Neuron (in vitro differentiated cells): ENCODE results near the gene RARB.

ENCODE experiments used
- H2AFZ ChIP-seq: one replicate; pipeline ENCODE4 v1.6.1; 2013; ENCODE audit warnings: low read depth, mild to moderate bottlenecking, inconsistent platforms, low read length, moderate library complexity
- H3K27me3 ChIP-seq: one replicate; pipeline ENCODE4 v1.6.1; 2013; ENCODE audit warnings: low read length; ENCODE audit not compliant: insufficient read depth
- H3K36me3 ChIP-seq: one replicate; pipeline ENCODE4 v1.6.1; 2013; ENCODE audit warnings: low read length; ENCODE audit not compliant: insufficient read depth
- H3K4me1 ChIP-seq: one replicate; pipeline ENCODE4 v1.6.1; 2013; ENCODE audit warnings: low read length; ENCODE audit not compliant: insufficient read depth
- H3K4me3 ChIP-seq: 2 replicates; pipeline ENCODE4 v1.5.1; 2013; ENCODE audit warnings: mild to moderate bottlenecking, low read length, moderate library complexity
- H3K9me3 ChIP-seq: one replicate; pipeline ENCODE4 v1.6.1; 2013; ENCODE audit warnings: low read length

Gene RARB

DNA sequence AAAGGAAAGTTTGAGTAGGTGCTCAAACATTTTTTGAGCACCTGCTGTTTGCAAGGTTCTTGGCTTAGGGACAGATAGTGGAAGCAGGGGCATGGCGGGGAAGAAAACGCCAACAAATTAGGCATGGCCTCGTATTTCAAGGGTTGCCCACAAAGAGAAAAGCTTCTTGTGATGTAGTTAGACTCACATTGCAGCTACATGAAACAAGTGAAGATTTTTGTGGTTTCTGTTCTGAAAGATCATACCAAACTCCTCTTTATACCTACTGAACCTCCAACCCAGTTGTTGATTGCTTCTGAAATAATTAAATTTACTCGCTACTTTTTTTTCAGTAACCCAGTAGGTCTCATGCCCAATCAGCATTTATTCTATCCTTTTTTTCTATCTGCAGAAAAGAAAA lies 23.5 kb upstream of the RARB start:
- Histone ChIP-seq H3K4me3 (no peak overlapping the region), H2AFZ (no peak overlapping the region), H3K27me3 (no peaks in the 10 kb centered on the region), H3K4me1 (no peaks in the 10 kb centered on the region), H3K36me3 (no peaks in the 10 kb centered on the region), H3K9me3 (no peaks in the 10 kb centered on the region)

DNA sequence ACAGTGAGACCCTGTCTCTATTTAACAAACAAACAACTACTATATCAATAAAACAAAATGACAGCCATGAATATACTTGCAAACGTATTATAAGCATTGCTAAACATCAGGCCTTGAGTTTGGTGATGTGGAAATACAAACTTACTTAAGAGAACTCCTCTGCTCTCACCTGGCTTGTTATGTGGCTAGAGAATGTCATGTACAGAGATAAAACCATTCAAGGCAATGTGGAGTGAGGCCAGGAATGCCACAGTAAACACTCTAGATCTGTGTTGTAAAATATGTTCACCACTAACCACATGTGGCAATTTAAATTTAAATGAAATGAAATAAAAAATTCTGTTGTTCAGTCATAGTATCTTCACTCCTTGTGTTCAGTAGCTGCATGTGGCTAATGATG lies 22.7 kb upstream of the RARB start:
- Histone ChIP-seq H3K36me3 (no peaks in the 10 kb centered on the region), H3K4me1 (no peaks in the 10 kb centered on the region), H3K9me3 (no peaks in the 10 kb centered on the region), H3K4me3 (no peak overlapping the region), H3K27me3 (no peaks in the 10 kb centered on the region), H2AFZ (no peak overlapping the region)

DNA sequence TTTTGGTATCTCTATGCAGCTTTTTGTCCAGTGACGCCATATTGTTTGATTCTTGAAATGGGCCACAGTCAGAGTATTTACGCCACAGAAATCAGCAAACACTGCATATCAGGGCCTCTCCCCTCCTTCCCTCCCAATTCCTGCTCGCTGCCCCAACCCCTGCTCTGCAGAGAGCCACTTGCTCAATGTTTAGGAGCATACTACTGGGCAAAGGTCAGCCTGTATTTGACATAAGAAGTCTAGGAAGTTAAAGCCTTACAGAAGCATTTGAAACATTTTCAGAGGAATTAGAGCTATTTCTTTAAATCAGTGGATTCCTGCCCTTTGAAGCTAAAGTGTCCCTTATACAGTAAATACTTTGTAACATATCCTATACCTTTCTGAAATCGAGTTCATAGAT lies 17.4 kb upstream of the RARB start:
- Histone ChIP-seq H3K36me3 (no peaks in the 10 kb centered on the region), H3K27me3 (no peaks in the 10 kb centered on the region), H3K4me1 (no peaks in the 10 kb centered on the region), H2AFZ (no peak overlapping the region), H3K9me3 (no peaks in the 10 kb centered on the region), H3K4me3 (no peak overlapping the region)

DNA sequence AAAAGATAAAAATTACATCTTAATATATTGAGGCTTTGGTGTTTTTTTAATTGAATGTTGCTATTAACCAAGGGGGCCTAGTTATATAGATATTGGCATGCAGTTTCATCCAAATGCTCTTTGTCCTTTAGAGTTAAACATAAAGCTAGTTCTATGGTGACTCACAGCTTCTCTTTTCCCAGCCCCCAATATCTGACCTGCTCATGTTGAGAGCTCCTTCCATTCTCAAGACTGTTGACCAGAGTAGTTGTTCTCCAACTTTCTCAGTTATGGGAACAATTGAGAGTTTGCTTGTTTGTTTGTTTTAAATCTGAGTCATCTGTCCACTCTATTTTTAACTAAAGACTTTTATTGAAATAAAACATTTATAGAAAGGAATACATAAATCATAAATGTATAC lies 15.8 kb upstream of the RARB start:
- no peaks in the 10 kb centered on the region for H3K36me3 ChIP-seq
- H2AFZ ChIP-seq, result no peak overlapping the region
- no peaks in the 10 kb centered on the region for H3K9me3 ChIP-seq
- H3K27me3 ChIP-seq, result no peaks in the 10 kb centered on the region
- no peaks in the 10 kb centered on the region for H3K4me1 ChIP-seq
- H3K4me3 ChIP-seq, result no peak overlapping the region

DNA sequence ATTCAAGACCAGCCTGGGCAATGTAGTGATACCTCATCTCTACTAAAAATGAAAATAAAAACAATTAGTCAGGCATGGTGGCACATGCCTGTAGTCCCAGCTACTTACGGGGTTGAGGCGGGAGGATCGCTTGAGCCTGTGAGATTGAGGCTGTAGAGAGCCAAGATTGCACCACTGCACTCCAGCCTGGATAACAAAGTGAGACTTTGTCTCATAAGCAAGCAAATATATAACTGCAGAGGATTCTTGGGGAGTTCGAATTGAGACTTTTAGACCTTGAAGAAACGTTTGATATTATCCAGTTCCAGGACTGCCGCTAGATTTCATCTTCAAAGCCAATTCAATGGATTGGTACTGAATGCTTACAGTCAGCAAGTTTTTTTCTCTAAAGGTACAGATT lies 11.9 kb upstream of the RARB start:
- Histone ChIP-seq H3K36me3 (no peaks in the 10 kb centered on the region), H3K4me1 (peaks cover 19% of the 10 kb centered on the region), H3K4me3 (no peak overlapping the region), H3K9me3 (peaks cover 2% of the 10 kb centered on the region), H3K27me3 (no peaks in the 10 kb centered on the region), H2AFZ (no peak overlapping the region)

DNA sequence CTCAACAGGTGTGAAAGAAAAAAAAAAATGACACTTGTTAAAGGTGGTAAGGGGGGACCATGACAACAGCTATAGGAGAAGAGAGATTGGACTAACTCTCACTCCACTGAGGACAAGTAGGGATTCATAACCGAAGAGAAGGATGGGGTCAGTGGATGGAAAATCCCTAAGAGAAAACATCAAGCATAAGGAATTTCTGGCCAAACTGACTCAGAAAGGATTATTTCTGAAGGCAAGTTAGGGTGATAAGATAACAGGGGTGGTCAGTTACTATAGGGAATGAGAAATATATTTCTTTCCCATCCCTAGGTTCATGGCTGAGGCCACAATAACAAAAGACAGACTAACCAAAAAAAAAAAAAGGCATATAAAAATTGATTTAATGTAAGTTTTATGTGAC lies 9.5 kb upstream of the RARB start:
- H2AFZ ChIP-seq, result no peak overlapping the region
- H3K4me3 ChIP-seq, result no peak overlapping the region
- H3K9me3 ChIP-seq, result peaks cover 2% of the 10 kb centered on the region
- no peaks in the 10 kb centered on the region for H3K36me3 ChIP-seq
- H3K27me3 ChIP-seq, result no peaks in the 10 kb centered on the region
- H3K4me1 ChIP-seq, result peaks cover 20% of the 10 kb centered on the region

DNA sequence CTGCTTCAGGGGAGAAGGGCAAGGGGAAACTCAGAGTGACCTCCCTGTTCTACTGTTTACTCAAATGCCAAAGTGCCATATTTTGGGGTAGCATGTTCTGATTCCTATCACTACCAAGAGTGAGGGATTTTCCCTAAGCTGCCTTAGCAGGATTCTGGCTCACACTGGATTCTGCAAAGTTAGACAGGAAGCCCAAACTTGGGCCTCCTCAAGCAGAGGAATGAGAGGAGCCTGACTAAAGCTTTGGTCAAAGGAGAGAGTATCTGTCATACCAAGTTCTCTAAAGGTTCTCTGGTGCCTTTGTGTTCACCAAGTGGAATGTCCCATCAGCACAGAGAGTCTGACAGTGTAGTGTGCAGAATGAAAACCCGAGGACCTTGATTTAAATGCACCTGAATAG lies 8.8 kb upstream of the RARB start:
- Histone ChIP-seq H3K4me1 (peaks cover 26% of the 10 kb centered on the region), H2AFZ (no peak overlapping the region), H3K9me3 (peaks cover 2% of the 10 kb centered on the region)

DNA sequence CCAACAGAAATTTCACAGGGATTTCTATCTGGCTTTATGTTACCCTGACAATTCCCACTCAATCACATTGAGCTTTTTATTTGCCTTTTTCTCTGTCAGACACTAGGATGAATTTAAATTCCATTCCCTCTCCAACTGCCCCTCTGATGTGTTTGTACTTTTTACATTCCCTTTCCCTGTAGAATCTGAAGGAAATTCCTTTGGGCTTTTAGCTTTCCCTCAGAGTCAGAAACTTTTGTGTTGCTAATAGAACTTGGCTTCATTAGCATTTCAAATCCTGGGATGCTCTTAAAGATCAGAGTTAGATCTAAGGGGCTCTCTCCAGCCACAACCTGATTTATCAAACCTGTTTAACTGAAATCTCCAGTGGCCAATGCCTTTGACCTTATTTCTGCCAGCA lies 7.9 kb upstream of the RARB start:
- H3K9me3 ChIP-seq, result peaks cover 2% of the 10 kb centered on the region
- no peaks in the 10 kb centered on the region for H3K36me3 ChIP-seq
- H3K4me3 ChIP-seq, result no peak overlapping the region
- H3K4me1 ChIP-seq, result peaks cover 31% of the 10 kb centered on the region
- H3K27me3 ChIP-seq, result no peaks in the 10 kb centered on the region
- H2AFZ ChIP-seq, result no peak overlapping the region

More for the DNA sequence above, 8.8 kb upstream of the RARB start:
- no peak overlapping the region for H3K4me3 ChIP-seq
- no peaks in the 10 kb centered on the region for H3K27me3 ChIP-seq
- H3K36me3 ChIP-seq, result no peaks in the 10 kb centered on the region

DNA sequence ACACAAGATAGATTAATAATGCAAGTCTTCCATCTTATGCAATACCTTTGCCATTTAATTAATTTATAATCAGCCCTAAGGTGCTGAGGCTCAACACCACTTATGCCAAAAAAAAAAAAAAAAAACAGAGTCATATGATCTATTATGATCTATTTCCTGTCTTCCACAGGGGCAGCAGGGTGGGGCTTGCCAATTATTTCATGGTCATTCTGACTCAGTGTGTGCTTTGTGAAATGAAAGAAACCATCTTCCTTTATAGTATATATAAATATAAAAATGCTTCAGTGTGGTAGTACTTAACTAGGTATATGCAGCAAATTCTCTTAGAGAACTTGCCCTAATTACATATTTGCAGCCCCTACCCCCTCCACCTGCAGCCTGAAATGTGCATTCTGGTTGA lies 7.2 kb upstream of the RARB start:
- Histone ChIP-seq H3K4me1 (peaks cover 36% of the 10 kb centered on the region), H2AFZ (no peak overlapping the region)

DNA sequence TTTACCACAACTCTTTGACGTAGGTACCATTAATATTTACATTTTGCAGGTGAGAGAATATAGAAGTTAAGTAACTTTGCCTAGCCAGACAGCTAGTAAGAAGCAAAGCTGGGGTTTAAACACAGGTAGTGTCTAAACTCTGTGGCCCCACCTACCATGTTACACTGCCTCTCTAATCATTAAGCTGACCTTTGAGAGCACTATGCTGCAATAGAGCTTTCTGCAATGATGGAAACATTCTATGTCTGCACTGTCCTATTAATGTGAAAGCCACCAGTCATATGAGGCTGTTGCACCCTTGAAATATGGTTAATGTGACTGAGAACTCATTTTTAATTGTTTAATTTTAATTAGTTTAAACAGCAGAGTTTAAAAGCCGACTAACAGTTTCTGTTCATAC lies 6.3 kb upstream of the RARB start:
- Histone ChIP-seq H3K4me3 (no peak overlapping the region), H3K9me3 (peaks cover 2% of the 10 kb centered on the region), H3K4me1 (peaks cover 44% of the 10 kb centered on the region), H3K36me3 (no peaks in the 10 kb centered on the region), H2AFZ (no peak overlapping the region), H3K27me3 (no peaks in the 10 kb centered on the region)

More for the DNA sequence above, 7.2 kb upstream of the RARB start:
- no peaks in the 10 kb centered on the region for H3K36me3 ChIP-seq
- H3K27me3 ChIP-seq, result no peaks in the 10 kb centered on the region
- H3K9me3 ChIP-seq, result peaks cover 2% of the 10 kb centered on the region
- no peak overlapping the region for H3K4me3 ChIP-seq

DNA sequence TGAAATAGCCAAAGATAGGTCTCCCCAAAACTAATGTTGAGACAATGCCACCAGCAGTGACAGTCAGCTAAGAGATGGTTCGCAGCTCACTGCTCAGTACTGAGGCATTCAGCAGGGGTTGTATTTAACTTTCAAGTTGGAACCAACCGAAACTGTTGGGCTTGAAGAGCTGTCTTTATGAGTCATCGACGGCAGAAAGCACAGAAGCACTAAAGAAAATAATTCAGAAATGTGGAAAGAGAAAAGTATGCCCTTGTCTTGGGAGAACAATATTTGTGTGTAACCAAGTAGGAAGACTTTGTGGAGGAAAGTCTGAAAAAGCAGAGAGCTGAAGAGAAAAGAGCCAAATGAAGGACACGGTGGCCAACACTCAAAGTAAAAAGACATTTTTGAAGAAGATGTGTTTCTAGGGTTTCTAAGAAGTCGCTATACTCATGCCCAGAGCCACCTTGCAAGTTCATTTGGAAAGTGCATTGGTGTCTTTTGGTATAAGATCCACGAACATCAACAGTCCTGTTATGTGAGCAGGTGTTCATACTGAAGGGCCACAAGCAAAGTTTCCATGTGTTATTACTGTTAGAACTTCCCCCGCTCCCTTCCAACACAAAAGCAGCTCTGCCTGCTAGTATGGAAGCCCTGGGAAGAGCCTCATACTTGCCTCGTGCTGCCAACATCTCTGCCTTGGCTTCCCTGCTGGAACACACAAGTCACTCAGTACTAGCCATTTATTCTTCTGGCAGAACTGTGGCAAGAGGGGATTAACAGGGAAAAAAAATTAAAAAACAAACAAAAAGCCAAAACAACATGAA lies 4.1 kb upstream of the RARB start:
- Histone ChIP-seq H3K9me3 (no peaks in the 10 kb centered on the region), H2AFZ (no peak overlapping the region), H3K27me3 (no peaks in the 10 kb centered on the region), H3K4me3 (no peak overlapping the region), H3K4me1 (peaks cover 54% of the 10 kb centered on the region), H3K36me3 (no peaks in the 10 kb centered on the region)

DNA sequence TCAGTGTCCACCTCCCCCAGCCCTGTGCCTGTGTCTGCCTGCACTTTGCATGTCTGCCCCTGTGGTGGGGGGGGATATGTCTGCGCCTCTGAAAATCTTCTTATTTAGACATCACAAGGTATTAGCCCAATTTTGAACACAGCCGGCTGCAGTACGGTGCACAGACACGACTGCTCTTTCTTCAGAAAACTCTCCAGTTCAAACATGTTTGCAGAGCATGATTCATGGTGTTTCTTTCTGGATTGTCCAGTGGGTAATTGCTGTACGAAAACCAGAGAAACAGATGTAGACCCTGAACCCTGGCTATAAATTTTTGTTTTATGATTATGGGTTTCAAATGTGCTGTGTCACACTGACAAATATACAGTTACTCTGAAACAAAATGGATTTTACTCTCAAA lies 3.4 kb upstream of the RARB start:
- no peaks in the 10 kb centered on the region for H3K27me3 ChIP-seq
- no peaks in the 10 kb centered on the region for H3K9me3 ChIP-seq
- no peak overlapping the region for H3K4me3 ChIP-seq
- H2AFZ ChIP-seq, result no peak overlapping the region
- H3K36me3 ChIP-seq, result no peaks in the 10 kb centered on the region
- H3K4me1 ChIP-seq, result peaks cover 50% of the 10 kb centered on the region

DNA sequence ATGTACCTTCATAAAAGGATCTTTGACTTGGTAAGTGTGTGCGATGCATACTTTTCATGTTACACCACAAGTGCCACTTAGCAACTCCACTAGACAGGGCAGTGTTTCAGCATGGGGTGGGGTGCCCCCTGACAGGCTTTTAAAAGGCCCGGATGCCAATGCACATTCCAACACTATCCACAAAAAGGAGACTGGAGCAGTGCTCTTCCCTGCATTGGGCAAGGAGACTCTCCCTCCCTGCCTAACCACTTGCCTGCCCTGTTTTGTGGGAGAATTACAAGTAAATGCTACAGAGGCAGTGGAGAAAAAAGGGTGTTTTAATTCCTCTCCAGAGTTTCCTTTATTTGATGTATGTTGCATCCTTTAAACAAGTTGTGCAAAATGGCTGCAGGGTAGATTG lies 1.7 kb upstream of the RARB start:
- H2AFZ ChIP-seq, result no peak overlapping the region
- no peaks in the 10 kb centered on the region for H3K27me3 ChIP-seq
- H3K4me3 ChIP-seq, result no peak overlapping the region
- peaks cover 42% of the 10 kb centered on the region for H3K4me1 ChIP-seq
- H3K36me3 ChIP-seq, result no peaks in the 10 kb centered on the region
- no peaks in the 10 kb centered on the region for H3K9me3 ChIP-seq

DNA sequence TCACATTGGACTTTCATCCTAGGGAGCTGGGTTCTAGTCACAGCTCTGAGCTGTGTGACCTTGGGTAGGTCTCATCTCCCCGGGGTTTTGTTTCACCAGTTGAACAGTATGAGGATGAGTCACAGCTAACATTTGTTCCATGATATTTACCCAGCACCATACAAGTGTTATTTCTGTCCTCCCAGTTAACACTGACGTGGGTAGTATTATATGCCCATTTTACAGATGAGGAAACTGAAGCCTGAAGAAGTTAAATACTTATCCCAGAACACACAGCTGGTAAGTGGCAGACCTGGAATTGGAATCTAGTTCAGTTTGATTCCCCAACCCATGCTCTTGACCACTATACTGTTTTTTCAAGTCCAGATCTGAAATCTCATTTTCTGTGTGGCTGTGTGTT lies 908 bp upstream of the RARB start:
- peak overlapping the region; percentile 73 for H3K4me3 ChIP-seq

More for the DNA sequence above, 908 bp upstream of the RARB start:
- H3K9me3 ChIP-seq, result no peaks in the 10 kb centered on the region
- no peaks in the 10 kb centered on the region for H3K36me3 ChIP-seq
- H2AFZ ChIP-seq, result peak overlapping the region; percentile 65
- H3K27me3 ChIP-seq, result no peaks in the 10 kb centered on the region
- H3K4me1 ChIP-seq, result peaks cover 50% of the 10 kb centered on the region
